ENCODE results near the gene CRYBB2.

DNA sequence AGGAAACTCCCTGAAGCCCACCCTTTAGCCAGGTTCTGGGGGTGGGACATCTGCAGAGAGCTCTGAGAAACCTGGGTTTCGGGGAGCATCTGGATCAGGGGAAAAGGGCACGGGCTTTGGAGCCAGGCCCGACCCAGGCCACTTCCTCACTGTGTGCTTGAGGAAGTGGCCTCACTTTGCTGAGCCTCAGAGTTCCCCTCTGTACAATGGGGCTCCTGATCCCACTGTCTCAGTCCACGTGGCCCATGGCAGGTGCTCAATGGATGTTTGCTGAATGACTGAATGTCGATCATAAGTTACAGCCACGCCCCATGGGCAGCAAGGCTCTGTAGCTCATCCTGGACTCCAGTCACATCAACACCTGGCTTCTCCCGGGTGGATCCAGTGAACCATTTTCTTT lies 18.5 kb upstream of the CRYBB2 start:
- TF ChIP-seq, protein P1, sequence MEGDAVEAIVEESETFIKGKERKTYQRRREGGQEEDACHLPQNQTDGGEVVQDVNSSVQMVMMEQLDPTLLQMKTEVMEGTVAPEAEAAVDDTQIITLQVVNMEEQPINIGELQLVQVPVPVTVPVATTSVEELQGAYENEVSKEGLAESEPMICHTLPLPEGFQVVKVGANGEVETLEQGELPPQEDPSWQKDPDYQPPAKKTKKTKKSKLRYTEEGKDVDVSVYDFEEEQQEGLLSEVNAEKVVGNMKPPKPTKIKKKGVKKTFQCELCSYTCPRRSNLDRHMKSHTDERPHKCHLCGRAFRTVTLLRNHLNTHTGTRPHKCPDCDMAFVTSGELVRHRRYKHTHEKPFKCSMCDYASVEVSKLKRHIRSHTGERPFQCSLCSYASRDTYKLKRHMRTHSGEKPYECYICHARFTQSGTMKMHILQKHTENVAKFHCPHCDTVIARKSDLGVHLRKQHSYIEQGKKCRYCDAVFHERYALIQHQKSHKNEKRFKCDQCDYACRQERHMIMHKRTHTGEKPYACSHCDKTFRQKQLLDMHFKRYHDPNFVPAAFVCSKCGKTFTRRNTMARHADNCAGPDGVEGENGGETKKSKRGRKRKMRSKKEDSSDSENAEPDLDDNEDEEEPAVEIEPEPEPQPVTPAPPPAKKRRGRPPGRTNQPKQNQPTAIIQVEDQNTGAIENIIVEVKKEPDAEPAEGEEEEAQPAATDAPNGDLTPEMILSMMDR (IDR thresholded peaks at IDR 0.05), result no peak
- no peak for TF ChIP-seq EZH2 (IDR thresholded peaks at IDR 0.05; ENCODE audit: borderline replicate concordance, insufficient read depth, low read depth, low read length, poor library complexity, severe bottlenecking)
